Stimulated activated CD4-positive, alpha-beta T cell treated with anti-CD3 and anti-CD28 coated beads, Interleukin-1b, Interleukin-23, amount 100 ng/mL, for 1 hour (primary cell): ENCODE measurements around the gene SLC2A6.

Experiments used
- DNase-seq, 2 donors: peaks; one replicate each; pipeline ENCODE4 v3.0.0-alpha.2; 2020; ENCODE audit warnings: low read depth in 2 of 2

SLC2A6 gene

GRCh38 chr9:133437753-133438531 is 41.0 kb downstream of the SLC2A6 start:
- DNase-seq: no peak

- no peak for DNase-seq
These were observed 42.2 kb downstream of the SLC2A6 start for GRCh38 chr9:133436681-133437080.

DNA sequence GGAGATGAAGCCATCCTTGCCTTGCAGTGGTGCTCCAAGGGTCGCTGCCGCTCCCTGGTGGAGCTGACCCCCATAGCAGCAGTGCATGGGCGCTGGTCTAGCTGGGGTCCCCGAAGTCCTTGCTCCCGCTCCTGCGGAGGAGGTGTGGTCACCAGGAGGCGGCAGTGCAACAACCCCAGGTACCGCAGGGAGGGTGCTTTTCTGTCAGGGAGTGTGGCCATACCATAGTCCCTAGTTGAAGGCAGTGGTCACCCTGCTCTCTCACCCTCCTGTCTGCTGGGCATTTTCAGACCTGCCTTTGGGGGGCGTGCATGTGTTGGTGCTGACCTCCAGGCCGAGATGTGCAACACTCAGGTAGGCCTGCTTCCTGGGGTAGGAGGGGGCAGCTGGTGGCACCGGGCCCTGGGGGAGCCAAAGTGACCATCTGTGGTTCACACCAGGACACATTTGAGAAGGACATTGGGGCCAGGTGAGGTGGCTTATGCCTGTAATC is 45.5 kb downstream of the SLC2A6 start:
- no peak for DNase-seq

DNA sequence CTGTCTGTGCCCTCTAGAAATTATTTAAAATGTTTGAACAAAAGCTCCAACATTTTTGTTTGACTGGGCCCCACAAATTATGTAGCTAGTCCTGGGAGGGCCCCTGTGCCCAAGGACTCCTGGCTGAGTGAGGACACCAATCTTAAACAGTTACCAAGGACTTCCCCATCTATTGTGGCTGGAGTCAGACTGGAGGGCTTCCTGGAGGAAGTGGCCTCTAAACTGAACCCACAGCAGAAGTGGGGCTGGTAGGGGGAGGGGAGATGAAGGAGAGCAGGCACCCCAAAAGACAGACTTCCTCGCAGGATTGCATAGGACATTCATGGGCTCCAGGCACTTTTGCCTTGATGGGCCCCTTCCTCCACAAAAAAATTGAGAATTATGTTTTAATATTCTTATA is 48.7 kb downstream of the SLC2A6 start:
- no peak for DNase-seq

GRCh38 chr9:133429641-133430161 is 49.2 kb downstream of the SLC2A6 start:
- no peak for DNase-seq

- DNase-seq: no peak
These were observed 49.7 kb downstream of the SLC2A6 start for GRCh38 chr9:133429214-133429613.

- DNase-seq: no peak
These were observed 50.2 kb downstream of the SLC2A6 start for GRCh38 chr9:133428617-133429101.

- no peak for DNase-seq
These were observed 51.1 kb downstream of the SLC2A6 start for GRCh38 chr9:133427658-133428348.

DNA sequence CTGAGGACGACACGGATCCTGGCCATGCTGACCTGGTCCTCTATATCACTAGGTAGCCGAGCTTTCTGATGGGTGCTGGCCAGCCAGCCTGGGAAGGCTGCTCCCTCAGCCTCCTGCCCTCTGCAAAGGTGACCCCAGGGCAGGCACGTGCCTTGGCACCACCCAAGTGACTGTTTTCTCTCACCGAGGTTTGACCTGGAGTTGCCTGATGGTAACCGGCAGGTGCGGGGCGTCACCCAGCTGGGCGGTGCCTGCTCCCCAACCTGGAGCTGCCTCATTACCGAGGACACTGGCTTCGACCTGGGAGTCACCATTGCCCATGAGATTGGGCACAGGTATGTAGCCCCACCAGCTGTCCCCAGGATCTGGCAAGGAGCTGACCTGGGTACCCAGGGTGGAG is 52.9 kb downstream of the SLC2A6 start:
- DNase-seq: no peak

- DNase-seq: no peak
These were observed 53.8 kb downstream of the SLC2A6 start for GRCh38 chr9:133425049-133425632.

GRCh38 chr9:133424187-133424586 is 54.7 kb downstream of the SLC2A6 start:
- no peak for DNase-seq

DNA sequence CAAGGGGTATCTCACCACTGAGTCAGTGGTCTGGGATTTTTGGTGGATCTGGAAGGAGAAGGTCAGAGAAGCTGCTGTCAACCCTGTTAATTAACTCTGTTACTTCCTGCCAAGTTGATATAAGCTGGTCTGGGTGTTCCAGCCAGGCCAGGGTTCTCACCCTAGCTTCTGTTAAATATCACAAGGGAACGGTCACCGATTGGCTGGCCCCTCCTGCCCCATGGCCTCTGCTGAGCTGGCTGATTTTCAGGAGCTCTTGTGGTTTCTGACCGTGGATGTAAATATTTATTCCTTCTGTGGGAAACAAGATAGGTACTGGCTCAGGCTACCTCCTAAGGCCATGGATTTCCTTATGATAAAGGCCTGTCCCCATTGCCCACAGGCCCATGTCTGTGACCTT is 55.7 kb downstream of the SLC2A6 start:
- no peak for DNase-seq

DNA sequence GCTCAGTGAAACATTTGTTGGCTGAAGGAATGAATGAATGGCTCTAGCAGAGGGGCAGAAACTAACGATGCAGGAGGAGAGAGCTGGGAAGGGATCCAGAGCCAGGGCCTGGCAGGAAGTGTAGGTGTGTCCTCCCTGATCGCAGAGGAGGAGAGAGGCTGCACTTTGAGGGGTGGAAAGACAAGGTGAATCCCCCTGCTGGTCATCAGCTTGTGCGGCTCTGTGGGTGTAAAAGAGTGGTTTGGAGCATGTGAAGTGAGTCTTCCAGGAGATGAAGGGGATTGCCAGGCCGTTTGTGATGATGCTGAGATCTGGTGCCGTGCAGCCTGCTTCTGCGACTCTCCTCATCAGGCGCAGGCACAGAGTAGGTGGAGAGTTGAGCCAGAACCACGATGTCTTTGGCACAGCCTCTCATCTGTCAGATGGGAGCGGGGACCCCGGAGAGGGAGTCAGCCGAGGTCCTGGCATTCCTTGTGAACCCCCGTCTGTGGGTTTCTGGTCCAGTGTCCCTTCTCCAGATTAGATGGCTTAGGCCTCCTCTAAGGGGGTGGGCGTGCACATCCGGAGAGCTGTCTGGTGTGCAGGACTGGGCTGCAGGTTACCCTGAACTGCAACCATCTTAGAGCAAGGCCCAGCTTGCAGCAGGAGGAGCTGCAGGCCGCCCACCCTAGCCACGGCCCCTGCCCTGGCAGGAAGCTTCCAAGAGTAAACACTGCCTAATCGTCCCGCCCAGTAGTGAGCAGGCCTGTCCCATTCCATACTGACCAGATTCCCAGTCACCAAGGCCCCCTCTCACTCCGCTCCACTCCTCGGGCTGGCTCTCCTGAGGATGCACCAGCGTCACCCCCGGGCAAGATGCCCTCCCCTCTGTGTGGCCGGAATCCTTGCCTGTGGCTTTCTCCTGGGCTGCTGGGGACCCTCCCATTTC is 57.0 kb downstream of the SLC2A6 start, which contains the start of gene ADAMTS13:
TSS of gene ADAMTS13 (plus strand) at position 753 of the 928 bp plus-strand sequence. CDS start at position 830, 77 bp downstream.
- DNase-seq: no peak
